ENCODE results near the gene SGMS1.
"Not testable (repeated sequence)": the region's sequence is repeated elsewhere in the genome, so short reads cannot be mapped to it uniquely, and the experiment has no call there.

The SGMS1 gene

GRCh38 chr10:50356481-50356832 lies 267.3 kb downstream of the SGMS1 start:
- DNase-seq, result not testable (repeated sequence)

GRCh38 chr10:50355693-50356480 lies 267.9 kb downstream of the SGMS1 start:
- not testable (repeated sequence) for DNase-seq

GRCh38 chr10:50351483-50352146 lies 272.1 kb downstream of the SGMS1 start:
- DNase-seq, result no peak

GRCh38 chr10:50350366-50350765 lies 273.4 kb downstream of the SGMS1 start:
- no peak for DNase-seq

- DNase-seq, result no peak
These were observed 274.2 kb downstream of the SGMS1 start for GRCh38 chr10:50349554-50349953.

DNA sequence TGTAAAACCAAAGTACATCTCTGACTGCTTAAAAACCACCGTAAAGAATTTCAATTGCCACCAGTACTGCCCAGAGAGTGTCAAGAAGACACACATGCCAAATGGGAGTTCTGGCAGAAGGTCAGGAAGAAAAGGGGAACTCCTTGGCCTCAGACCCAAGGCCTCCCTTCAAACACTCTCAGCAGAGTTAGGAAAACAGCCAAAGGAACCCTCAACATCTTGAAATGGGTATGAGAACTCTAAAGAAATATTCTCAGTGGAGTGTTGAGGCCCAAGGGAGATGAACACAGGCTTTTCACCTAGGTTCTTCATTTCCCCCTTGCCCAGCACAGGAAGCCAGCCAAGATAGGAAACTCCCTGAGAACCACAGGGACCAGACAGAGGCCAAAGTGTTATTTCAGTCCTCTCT lies 276.4 kb downstream of the SGMS1 start:
- no peak for DNase-seq

DNA sequence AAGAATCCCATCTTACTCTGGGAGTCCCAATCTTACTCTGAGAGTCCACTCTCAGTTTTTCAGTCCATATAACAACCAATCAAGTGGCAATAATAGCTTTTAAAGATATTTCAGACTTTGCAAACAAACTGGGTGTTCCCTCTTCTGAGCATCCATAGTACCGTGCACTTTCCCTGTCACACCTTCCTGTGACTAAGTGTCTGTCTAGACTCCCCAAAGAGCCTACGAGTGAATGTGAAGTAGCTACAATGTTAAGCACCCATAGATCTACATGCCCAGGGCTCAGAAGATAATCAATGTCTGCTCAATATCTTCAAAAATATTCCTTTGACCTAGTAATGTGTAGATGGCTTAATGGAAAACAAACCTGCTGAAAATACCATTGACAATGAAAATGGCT lies 276.8 kb downstream of the SGMS1 start:
- DNase-seq, result no peak

DNA sequence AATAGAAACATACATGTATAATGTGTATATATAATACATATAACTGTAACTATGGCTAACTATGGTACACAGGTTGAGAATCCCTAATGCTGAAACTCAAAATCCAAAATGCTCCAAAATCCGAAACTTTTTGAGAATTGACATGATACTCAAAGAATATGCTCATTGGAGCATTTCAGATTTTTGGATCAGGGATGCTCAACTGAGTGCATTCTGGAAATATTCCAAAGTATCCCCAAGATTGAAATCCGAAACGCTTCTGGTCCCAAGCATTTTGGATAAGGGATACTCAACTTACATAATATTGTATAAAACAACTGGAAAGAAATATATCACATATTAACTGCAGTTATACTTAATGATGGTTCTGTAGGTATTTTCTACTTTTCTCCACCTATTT lies 278.2 kb downstream of the SGMS1 start:
- no peak for DNase-seq

GRCh38 chr10:50343702-50344331 lies 279.9 kb downstream of the SGMS1 start:
- no peak for DNase-seq

DNA sequence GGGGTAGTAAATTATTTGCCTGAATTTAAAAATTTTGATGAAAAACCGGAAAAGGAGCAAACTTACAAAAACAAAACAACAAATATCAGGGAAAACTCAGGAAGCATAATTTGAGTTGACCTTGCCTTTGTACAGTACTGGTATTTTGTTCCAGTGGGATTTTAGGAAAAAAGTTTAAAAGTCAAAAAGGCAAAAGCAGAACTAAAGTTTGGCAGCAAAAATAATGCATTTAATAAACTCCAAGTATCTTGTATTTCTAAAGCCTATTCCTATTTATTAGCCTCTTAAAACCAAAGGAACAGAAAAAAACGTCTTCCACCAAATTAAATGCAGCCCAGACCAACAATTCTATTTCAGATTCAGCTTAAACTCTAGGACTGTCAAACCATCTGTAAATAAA lies 281.8 kb downstream of the SGMS1 start:
- DNase-seq, result no peak

DNA sequence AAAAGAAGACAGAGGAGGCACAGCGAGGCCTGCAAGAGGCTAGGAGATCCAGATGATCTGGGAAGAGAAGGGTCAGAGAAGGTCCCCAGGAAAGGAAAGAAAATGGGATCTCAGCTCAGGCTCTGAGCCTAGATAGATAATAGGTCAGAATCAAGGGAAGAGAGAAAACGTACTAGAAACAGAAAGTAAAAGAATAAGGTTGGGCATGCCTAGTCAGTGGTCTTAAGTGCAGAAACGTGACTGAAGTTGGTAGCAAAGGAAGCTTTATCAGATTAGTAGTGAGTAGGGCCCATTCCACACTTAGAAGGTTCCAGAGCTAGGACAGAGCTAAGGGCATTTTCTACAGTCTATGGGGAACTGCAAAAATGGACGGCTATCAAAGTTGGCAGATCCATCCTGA lies 287.6 kb downstream of the SGMS1 start:
- no peak for DNase-seq

DNA sequence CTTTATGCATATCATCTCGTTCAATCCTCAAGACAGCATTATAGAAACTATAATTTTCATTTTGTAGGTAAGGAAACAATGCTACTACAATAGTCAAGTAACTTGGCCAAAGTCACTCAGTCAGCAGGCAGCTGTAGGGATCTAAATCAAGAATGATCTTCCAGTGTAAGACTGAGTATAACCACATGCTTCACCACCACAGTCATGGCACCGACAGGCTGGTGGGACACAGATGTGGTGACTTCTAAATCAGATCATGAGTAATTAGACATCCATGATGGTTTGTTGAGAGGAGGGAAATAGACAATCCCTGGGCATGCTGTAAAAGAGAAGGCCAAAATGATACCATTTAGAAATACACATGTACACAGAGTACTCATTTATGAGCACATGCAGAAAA lies 288.4 kb downstream of the SGMS1 start:
- DNase-seq, result no peak

DNA sequence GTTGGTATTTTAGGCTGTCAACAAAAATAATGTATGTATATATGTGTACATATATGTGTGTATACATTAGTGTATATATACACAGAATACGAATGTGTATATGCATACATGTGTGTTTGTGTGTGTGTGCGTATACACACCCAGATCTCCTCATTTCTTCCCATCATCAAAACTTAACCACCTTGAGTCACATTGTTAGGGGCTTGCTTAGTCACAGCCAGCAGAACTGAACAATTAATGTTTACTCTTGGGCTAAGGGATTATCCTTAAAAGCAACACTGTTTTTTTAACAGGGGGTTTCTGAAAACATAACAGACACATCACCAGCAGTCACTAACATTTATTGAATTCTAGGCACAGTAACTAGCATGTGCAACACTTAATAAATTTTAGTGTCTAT lies 289.5 kb downstream of the SGMS1 start:
- DNase-seq, result no peak

GRCh38 chr10:50333872-50334271 lies 289.9 kb downstream of the SGMS1 start:
- DNase-seq, result no peak

GRCh38 chr10:50332108-50332842 lies 291.5 kb downstream of the SGMS1 start:
- DNase-seq, result no peak

DNA sequence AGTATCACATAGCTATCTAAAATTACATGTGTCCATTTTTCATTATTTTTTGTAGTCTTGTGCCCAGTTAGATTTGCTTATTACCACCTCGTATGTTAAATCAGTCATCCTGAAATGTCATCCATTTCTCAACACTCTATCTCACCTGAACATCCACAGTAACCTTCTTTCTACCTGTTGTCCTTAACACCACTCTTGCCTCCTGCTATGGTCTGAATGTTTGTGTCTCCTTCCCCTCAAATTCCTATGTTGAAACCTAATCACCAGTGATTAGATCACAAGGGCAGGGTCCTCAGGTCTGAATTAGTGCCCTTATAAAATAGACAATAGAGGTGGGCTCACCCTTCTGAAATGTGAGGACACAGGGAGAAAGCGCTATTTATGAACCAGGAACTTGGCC lies 292.3 kb downstream of the SGMS1 start:
- no peak for DNase-seq

DNA sequence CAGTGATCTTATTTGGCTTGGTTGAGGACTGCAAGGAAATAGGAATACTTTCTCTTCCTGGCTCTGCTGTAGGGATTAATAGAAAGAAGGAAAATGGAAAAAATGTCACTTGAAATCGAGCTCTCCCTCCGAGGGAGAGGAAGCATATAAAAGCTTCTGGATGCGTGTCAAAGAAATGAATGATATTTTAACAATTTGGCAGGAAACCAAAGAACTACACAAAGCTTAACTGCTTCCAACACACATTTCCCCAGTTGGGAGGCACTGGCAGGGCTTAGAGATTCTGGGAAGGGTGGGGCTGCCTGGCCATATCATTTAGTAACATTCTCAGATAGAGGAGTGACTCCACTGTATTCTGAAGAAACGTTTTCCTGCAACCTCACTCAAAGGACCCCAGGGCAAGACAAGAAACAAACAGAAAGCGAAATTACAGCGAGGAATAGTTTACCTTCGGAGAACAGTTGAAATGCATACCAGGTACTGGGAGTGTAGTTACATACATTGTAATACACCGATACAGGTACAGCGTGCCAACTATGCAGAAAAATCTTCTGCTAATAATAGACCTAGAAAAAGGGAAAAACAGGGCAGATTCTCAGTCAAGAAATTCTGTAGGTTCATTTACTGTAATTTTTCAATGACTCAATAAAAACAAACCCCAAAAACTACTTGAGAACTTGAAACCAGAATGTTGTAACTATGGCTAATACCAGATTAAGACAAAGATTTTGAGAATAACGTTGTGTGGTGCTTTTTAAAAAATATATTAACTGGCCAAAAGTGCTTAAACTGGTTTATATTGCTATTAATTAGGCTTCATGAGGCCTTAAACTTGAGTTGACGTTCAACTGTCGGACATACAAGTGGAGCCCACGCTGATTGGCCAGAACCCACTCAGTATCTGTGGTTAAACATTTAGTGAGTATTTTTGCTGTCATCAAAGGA lies 296.7 kb downstream of the SGMS1 start:
- no peak for DNase-seq

DNA sequence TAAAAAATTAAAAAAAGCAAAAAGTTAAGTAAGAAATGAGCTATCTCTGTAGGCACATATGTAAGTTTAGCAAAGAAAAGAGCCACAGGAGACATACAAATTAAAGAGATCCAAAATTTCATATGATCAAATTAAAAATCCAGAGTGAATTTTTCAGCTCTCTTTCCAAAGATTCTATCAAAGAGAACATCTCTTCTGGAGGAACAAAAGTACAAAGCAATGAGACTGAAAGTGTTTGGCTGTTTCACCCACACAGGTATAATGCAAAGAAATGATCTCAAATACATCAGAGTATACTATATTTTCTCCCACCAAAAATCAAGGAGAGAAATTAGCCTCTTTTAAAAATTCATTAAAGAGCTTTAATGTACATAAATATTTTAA lies 297.6 kb downstream of the SGMS1 start:
- no peak for DNase-seq

DNA sequence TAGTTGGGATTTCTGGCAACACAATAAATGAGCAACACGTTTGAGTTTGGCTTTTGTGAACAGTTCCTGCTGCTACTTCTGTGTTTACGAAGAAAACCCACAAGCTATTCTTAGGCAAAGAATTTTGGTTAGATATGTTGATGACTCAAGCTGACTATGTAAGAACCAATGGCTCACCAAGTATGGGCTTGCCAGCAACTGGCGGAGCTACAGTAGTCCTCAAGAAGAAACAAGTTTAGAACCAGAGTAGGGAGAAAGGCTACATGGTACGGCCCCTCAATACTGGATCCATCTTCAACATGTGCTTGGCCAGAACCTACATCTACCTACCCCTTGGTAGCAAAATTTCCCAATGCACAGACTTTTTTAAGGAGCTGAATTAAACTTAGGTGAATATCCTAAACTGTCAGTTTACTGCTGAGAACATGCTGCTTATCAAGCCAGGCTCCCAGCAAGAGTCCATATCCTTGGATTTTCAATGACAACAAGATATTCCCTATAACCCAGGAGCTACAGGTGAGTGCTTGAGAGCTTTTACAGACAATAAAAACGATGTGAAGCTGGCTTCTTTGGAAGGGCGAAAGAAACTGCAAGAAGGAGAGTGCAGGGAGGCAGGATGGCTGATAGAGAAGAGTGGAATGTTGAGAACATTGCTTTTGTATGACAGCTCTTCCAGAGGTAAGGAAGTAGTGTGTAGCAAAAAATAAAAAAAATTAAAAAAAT lies 298.1 kb downstream of the SGMS1 start:
- DNase-seq, result no peak

- DNase-seq, result no peak
These were observed 298.9 kb downstream of the SGMS1 start for GRCh38 chr10:50324680-50325393.

DNA sequence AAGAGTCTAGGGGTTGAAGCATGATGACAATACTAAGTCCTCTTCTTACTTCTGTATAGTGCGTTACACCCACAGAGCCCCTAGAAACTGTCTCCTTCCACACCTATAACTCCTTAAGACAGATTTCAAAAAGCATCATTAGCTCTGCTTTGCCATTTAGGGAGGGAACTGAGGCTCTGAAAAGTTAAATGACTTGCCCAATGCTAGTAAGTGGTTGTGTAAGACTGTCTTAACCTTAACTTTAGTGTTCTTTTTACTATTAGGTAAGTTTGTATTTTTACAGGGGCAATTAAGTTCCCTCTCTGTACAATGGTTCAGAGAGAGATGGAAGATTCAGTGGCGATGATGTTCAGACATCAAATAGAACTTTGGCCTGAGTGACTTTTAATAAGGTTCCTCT lies 299.7 kb downstream of the SGMS1 start:
- DNase-seq, result no peak

All from CD4-positive, alpha-beta T cell treated with Interleukin-1 beta for 1 hour (primary cell).